ENCODE measurements around the gene NRXN2.
"Not testable (repeated sequence)": the region's sequence is repeated elsewhere in the genome, so short reads cannot be mapped to it uniquely, and the experiment has no call there.

NRXN2 gene

GRCh38 chr11:64721359-64721699 is 1.7 kb downstream of the NRXN2 start:
- no peak for DNase-seq (ENCODE audit: low read depth, low spot score)

DNA sequence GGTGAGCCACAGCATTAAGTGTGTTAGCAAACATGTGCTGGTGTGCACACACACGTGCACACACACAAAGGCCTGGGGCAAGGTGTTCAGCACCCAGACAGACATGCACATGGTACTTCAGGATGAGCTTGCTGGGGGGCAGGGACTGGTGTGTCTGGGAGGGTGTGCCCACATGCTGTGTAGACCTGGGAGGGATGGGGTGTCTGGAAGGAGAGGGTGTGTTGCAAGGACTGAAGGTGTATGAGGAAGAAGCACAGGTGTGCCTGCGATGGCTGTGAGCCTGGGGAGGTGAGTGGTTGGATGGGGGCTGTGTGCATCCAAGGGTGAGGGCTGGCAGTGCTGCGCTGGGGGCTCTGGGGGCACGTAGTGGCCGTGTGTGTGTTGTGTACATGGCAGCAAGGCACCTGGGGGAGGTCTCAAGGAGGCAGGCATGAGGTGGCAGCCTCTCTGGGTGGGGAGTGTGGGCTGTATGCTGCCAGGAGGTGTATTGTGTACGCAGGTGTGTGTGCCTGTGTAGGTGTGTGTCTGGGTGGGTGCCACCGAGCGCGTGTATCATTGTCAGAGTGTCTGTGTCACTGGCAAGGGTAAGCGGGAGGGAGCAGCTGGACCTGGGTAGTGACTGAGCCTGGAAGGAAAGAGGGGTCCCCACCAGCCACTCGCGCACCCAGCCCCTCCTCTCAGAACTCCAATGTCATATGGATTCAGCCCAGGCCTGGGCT is 2.2 kb downstream of the NRXN2 start:
- no peak for DNase-seq (ENCODE audit: low read depth, low spot score)

DNA sequence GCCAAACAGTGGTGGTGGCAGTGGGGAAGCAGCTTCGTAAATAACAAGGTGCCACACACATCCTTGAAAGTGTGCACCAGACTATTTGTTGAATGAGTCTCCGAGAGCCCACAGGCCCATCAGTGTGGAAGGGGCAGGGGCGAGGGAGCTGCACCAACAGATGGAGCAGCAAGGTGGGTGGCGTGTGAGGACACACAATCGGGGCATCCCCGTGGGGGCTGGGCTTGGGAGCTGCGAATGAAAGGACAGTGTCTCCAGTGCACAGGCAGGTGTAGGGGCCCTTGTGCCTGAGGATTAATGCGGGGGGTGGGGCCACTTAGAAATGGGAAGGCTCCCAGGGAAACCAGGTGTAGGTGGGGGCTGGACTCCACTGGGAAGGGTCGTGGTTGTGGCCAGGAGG is 2.8 kb downstream of the NRXN2 start:
- no peak for DNase-seq (ENCODE audit: low read depth, low spot score)

DNA sequence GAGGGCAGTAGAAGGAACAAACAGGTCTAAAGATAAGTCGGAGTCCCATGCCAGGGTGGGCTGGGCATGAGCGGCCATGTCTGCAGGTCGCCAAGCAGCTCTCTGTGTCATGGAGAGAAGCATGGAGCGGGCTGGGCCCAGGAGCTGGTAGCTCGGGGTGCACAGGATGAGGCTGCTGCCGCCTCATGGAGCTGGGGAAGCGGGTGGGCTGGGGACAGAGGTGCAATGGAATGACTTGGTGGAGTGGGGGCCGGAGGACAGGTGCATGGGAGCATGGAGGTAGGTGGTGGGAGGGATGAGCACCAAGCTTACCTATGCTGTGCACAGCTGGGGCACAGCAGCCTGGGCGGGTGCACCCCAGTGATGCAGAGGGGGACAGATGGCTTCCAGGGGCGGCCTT is 3.6 kb downstream of the NRXN2 start:
- DNase-seq (ENCODE audit: low read depth, low spot score), result no peak

DNA sequence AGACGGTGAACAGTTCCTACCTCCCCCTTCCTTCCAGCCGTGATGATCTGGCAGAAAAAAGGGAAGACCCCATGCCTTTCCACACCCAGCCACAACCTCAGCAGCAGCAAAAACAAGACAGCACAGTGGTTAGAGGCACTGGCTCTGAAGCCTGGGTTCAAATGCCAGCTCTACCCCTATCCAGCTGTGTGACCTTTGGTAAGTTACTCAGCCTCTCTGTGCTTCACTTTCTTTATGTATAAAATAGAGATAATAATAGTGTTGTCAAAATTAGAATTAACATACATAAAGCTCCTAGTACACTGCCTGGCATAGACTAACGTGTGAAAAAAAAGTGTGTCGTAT is 4.2 kb downstream of the NRXN2 start:
- DNase-seq (ENCODE audit: low read depth, low spot score), result no peak

DNA sequence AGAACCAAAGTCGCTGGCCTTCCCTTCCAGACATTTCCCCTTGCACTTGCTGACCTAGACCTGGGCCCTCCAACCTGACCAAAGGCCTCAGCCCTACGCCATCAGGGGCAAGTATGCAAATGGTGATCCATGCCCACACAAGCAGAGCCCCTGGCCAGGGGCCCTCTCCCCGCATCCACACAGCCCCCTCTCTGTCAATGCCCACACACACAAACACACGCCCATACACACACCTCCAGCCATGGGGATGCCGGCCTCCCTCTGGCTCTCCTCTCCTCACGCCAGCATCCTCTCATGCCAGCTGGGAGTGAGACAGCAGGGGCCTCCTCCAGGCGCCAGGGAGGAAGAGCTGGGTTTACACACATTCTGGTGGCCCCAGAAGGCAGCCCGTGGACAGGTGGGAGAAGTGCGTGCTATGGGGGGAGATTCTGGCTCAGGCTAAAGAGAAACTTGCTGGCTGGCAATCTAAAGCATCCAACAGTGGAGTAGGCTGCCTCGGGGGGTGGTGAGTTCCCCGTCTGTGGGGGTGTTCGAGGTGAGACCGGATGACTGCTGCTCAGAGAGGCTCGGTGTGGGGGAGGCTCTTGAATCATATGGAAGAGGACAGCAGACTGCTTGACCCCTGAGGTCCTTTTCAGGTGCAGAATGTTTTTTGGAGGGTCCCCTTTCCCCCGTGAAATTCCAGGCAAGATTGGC is 4.8 kb downstream of the NRXN2 start:
- DNase-seq (ENCODE audit: low read depth, low spot score), result no peak

DNA sequence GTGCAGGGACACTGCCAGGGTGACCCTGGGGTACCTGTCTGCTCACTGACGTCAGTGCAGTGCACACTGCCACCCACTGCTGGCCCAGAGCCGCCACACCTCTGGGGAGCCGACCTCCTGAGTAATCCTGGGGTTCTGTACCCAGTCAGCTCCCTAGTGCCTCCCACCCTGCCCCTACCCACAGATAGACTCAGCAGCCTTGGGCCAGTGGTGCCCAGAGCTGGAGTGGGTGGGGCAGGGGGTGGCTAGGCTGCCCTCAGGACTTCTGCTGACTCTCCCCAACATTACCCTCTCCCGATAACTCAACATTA is 5.8 kb downstream of the NRXN2 start:
- DNase-seq (ENCODE audit: low read depth, low spot score), result no peak

- DNase-seq (ENCODE audit: low read depth, low spot score), result no peak
Measured at GRCh38 chr11:64716473-64717267, 6.3 kb downstream of the NRXN2 start.

DNA sequence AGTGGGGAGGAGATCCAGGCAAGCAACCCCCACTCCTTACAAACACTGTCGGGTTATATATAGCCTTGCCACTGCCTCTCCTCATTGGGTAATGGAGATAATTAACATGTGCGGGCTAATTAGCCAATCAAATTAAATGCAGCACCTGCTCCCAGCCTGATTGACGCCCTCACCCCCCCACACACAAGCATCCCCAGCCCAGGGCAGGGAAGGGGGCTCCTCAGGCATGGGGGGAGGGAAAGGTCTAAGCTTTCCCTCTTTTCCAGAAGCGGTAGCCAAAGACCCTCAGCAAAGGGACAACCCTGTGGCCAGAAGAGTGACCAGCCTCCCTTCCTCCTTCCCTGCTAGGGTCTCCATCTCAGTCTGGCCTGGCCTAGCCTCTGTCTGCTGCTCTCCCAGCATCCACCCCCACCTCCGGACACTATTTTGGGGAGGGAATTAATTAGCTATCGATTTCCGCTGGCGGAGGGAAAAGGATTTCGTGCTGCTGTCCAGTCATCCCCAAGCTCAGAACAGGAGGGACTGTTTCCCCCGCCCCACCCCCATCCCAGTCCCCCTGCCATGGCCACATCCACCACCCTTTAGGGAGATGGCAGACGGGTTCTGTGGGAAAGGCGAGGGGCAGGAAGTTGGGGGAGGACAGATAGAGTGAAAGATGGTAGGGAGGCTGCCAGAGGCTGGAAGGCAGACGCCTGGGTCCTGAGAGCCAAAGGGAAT is 7.1 kb downstream of the NRXN2 start:
- DNase-seq (ENCODE audit: low read depth, low spot score), result no peak

DNA sequence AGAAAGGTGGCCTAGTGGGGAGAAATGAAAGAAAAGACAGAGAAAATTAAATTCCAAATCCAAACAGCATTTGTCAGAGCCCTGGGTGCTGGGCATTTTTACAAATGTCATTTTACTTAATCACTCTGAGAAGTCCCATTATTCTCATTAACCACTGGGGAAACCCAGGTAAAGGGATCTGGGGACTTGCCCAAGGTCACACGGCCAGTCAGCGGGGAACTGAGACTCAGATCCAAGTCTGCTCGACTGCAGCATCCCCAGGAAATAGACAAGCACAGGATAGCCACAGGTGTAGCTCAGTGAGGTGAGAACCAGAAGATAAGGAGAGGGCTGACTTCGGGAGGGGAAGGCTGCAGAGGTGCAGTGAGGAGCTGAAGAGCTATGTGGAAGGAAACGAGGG is 7.9 kb downstream of the NRXN2 start:
- no peak for DNase-seq (ENCODE audit: low read depth, low spot score)

DNA sequence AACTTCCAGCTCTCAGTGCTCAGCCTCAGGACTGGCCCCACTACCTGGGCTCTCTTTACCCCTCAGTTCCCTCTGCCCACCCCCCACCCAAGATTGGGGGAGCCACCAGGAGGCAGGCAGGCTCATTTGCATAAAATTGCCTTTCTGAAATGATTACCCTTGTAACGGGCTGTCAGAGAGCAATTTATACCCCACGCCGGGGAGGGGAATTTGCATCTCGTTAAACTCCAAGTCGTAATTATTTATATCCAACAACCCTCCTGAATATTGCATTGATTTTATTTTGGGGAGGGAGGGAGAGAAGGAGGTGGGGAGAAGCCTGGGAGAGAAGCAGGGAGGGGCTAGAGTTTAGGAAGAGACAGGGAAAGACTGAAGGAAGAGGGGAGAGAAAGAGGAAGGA is 8.3 kb downstream of the NRXN2 start:
- no peak for DNase-seq (ENCODE audit: low read depth, low spot score)

DNA sequence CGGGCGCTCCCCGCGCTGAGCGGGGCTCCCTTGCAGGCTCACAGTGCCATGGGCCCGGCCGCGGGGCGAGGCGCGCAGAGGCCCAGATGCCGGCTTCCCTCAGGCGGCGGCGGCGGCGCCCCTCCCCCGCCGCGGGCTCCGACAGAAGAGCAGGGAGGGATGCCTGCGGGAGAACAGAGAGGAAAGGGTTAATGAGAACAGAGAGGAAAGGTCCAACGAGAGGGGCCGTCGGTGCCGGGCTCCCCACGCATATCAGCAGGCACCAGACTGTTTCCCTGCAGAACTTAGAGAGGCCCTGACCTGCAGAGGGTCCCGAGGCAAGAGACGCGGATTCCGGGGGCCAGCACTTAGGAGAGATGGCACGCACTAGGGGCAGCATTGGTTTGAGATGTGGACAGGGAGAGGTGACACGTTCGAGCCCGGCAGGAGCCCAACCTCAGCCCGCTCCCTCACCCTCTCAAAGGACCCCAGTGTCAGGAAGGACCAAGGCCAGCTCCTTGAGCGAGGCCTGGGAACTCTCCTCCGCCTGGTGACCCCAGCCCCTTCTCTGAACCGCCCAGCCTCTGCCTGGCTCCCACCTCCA is 9.1 kb downstream of the NRXN2 start:
- no peak for DNase-seq (ENCODE audit: low read depth, low spot score)

DNA sequence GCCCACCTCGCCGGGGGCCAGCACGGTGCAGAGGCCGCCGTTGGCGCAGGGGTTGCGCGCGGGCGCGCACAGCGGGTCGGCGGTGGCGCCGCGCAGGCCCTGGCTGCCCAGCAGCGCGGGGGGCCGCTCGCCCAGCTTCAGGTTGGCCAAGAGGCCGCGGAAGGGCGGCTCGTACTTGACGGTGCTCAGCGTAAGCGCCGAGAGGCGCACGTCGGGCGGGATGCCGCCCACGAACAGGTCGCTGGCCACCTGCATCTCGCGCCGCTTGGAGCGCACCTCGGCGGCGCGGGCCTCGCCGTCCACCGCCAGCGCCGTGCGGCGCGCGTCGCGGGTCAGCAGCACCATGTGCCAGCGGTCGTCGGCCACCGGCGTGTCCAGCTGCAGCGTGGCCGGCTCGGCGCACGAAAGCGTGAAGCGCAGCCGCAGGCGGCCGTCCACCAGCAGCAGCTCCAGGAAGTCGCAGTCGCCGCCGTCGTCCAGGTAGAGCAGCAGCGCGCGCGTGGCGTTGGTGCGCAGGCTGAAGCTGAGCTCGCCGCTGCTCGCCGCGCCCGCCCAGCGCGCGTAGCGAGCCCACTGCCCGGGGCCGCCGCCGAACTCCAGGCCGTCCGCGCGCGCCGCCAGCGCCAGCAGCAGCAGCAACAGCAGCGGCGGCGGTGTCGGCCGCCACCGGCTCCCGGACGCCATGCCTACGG is 9.8 kb downstream of the NRXN2 start:
- peak; percentile 82 for DNase-seq (ENCODE audit: low read depth, low spot score)

DNA sequence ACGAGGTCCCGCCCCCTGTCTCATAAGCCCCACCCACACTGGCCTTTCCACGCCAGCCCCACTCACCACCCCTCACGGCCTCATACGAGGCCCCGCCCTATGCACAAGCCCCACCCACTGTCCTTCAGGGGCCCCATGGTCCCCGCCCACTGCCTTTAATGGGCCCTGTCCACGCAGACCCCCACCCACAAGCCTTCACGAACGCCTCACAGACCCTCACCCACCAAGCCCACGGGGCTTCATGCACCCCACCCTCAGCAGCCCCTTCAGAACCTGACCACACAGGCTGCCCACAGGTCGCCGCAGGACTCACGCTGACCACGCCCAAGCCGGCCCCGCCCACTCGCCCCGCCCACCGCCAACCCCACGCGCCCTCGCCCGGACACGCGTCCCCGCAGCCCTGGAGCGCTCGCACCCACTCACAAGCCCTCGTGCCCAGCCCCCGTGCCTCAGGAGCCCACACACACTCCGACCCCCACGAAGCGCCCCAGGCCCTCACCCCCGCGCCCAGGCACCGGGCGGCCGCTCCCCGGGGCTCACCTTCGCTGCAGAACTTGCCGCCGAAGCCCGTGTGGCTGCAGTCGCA is 10.5 kb downstream of the NRXN2 start:
- DNase-seq (ENCODE audit: low read depth, low spot score), result no peak

DNA sequence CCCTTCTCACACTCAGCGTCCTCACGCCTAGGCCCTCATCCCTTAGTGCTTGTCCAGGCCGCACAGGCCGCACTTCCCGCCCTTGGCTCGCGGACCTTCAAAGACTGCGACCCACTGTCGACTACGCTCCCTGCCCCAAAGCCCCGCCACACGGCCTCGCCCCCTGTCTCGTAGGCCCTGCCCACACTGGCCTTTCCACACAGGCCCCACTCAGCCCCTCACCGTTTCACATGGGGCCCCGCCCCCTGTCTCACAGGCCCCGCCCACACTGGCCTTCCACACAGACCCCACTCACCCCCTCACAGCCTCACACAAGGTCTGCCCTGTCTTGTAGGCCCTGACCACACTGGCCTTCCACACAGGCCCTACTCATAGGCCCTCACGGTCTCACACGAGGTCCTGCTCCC is 11.0 kb downstream of the NRXN2 start:
- no peak for DNase-seq (ENCODE audit: low read depth, low spot score)

- no peak for DNase-seq (ENCODE audit: low read depth, low spot score)
Measured at GRCh38 chr11:64711138-64711955, 11.7 kb downstream of the NRXN2 start.

DNA sequence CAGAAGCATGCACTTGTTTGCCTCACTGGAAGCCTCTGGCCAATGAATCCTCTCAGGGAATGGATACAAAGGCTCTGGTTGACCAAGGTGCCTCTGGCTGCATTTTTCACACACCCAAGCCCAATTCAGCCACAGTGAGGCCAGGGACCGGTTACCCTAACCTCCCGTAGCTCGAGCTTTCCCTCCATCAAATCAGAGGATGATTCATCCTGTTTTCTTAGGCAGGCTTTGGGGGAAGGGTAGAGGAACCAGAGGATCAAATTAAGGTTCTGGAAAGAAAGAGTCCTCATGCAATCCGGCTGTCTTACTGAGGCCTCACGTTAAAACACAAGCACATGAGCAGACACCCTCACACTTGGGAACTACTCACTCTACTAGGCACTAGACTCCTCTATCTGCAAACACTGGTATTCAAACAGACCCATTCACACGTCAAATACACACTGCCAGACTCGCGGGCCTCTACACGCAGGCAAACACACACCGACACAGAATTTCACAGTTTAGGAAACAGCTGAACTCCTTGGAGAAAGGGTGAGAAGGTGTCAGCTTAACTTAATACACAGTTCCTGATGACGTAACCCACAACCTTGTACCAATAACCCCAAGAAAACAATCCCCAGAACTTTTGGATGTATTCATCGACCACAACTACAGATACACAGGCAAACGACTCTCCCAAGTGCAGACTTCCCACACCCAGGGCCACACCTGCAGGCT is 12.4 kb downstream of the NRXN2 start:
- DNase-seq (ENCODE audit: low read depth, low spot score), result peak; percentile 52

DNA sequence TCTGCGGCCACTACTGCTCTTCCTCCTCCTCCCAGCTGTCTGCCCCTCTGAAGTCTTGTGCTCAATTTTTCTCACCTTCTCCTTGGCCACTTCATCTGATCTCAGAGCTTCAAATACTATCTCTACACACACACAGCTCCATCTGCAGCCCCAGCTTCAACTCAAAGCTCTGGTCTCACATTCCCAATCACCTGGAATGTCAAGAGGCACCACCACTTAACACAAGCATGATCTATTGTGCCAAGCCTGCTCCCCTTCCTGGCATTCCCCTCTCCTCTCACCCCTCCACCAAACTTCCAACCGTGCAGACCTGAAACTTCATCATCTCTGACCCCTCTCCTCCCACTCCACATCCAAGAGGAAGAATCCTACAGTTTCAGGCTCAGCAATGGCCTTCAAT is 17.5 kb downstream of the NRXN2 start:
- no peak for DNase-seq (ENCODE audit: low read depth, low spot score)

GRCh38 chr11:64703048-64703447 is 19.9 kb downstream of the NRXN2 start:
- no peak for DNase-seq (ENCODE audit: low read depth, low spot score)

- DNase-seq (ENCODE audit: low read depth, low spot score), result not testable (repeated sequence)
Measured at GRCh38 chr11:64701956-64702355, 21.0 kb downstream of the NRXN2 start.

All from astrocyte of the hippocampus (primary cell).